B cell (primary cell): ENCODE measurements around the gene PLEKHJ1.

ENCODE experiments used
- CTCF ChIP-seq: fragments of 200-600 bp; IDR thresholded peaks from one replicate; pipeline ENCODE4 v1.8.0; 2022; ENCODE audit warnings: antibody characterized with exemption, mild to moderate bottlenecking
- EZH2 ChIP-seq: IDR thresholded peaks from 2 replicates; pipeline ENCODE4 v1.6.1; 2012; ENCODE audit warnings: borderline replicate concordance, low read depth, mild to moderate bottlenecking, moderate library complexity, low read length; ENCODE audit not compliant: insufficient read depth, poor library complexity, severe bottlenecking

GRCh38 chr19:2268480-2268830 lies 32.3 kb upstream of the PLEKHJ1 start:
- TF ChIP-seq EZH2: no peak
- no peak for TF ChIP-seq CTCF
